ENCODE results near the gene MAN2C1. TPM values are rescaled to one million over a fixed set of nuclear protein-coding genes. Genes with fewer than 3 reads are reported as not detected.

The MAN2C1 gene
- 135 and 143 TPM in 2 replicates for total RNA-seq

DNA sequence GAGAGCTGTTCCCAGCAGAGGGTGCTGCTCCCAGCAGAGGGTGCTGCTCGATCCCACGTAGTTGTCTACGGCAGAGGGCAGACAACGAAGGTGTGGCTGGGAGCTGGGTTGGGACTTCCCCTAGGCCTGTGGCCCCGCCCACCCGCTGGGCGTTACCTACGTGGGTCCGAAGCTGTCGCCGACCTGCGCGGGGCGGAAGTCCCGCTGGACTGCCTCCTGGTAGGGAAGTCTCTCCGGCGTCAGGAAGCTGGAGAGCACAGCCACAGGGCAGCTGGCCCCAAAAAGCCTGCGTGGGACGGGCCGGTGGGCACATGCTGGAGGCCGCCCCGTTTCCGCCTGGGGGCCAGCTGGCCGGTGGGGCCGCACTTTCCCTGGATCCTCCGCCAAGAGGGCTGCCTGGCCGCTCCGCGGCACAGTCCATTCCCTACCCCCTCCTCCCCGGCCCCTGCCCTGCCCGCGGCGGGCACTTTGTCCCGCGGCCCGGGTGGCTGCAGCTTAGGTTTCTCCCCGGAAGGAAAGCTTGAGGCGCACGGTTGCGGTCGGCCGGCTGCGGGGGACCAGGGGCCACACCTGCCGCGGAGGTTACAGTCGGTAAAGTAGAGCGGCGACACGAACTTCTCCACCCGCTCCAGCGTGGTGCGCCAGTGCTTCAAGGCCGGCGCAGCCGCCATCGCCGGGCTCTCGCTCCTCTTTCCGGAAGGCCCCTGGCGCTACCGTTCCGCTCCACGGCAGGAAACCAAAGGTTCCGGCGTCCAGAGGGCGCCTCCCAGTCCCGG, at the start of gene MAN2C1:
MAN2C1 (minus strand) TSS at position 695 of the 776 bp plus-strand sequence; CDS start at position 671, 24 bp downstream.

GRCh38 chr15:75346796-75347221, 21.6 kb downstream of the MAN2C1 start, which contains the start of gene NEIL1:
Gene NEIL1 (plus strand): TSS chr15:75347039. CDS start chr15:75348906, 1,867 bp downstream.

GRCh38 chr15:75335705-75336355, 32.6 kb downstream of the MAN2C1 start, which contains the start of gene COMMD4:
Gene COMMD4 (plus strand): TSS chr15:75336063. CDS start chr15:75336090, 27 bp downstream.

Other genes starting within 250 kb of the MAN2C1 start
- gene C15orf39, start 166.7 kb downstream of the MAN2C1 start, total RNA-seq = 2.7 and 6.4 TPM in 2 replicates
- gene GOLGA6C, start 110.3 kb downstream of the MAN2C1 start, total RNA-seq = not detected in 2 replicates
- gene GOLGA6D, start 85.8 kb downstream of the MAN2C1 start, total RNA-seq = 0.05 TPM in 1 of 2 replicates, not detected in the other
- gene COMMD4, start 32.5 kb downstream of the MAN2C1 start, total RNA-seq = 36.5 and 39.5 TPM in 2 replicates
- gene NEIL1, start 21.6 kb downstream of the MAN2C1 start, total RNA-seq = 2.7 and 5.5 TPM in 2 replicates
- 18.4 and 27.6 TPM in 2 replicates for gene SIN3A, start 83.1 kb upstream of the MAN2C1 start, total RNA-seq
- 16.6 and 26.1 TPM in 2 replicates for gene PTPN9, start 210.7 kb upstream of the MAN2C1 start, total RNA-seq

Data from smooth muscle cell of the umbilical artery (primary cell).